K562 (cell line): ENCODE results near the gene NRM. TPM values are rescaled to one million over a fixed set of nuclear protein-coding genes. Genes with fewer than 3 reads are reported as not detected.

Experiments used
- AFF4 ChIP-seq: sonication (generic); formaldehyde crosslinking; IDR thresholded peaks from 2 replicates; pipeline ENCODE4 v1.8.0; 2023; ENCODE audit warnings: mild to moderate bottlenecking, missing genetic modification reagents
- ATF1 ChIP-seq, 2 experiments: fragments of 450-650 bp in 1 of 2; IDR thresholded peaks; 2 replicates each; pipeline ENCODE4 v1.6.1; 2016; ENCODE audit warnings: missing compliant biosample characterization in 1 of 2, missing genetic modification characterization in 1 of 2
- BRF1 ChIP-seq: IDR thresholded peaks from 3 replicates; pipeline ENCODE4 v1.6.1; 2011; ENCODE audit warnings: borderline replicate concordance, mild to moderate bottlenecking; ENCODE audit not compliant: insufficient read length; ENCODE audit errors: extremely low read depth
- CBX1 ChIP-seq: sonication (generic); IDR thresholded peaks from 2 replicates; pipeline ENCODE4 v1.6.1; 2016; ENCODE audit warnings: antibody characterized with exemption, low read depth, mild to moderate bottlenecking
- CSDE1 ChIP-seq, 2 experiments: fragments of 450-650 bp; IDR thresholded peaks; 2 replicates each; pipeline ENCODE4 v1.6.1; 2016; ENCODE audit warnings: mild to moderate bottlenecking in 1 of 2
- HCFC1 ChIP-seq: IDR thresholded peaks from 2 replicates; pipeline ENCODE4 v1.6.1; 2012; ENCODE audit warnings: low read depth, low read length, improper control_type of control experiment
- HOXB6 ChIP-seq: fragments of 250-450 bp; sonication (Bioruptor Pico); IDR thresholded peaks from 2 replicates; pipeline ENCODE4 v1.5.1; 2022; ENCODE audit warnings: mild to moderate bottlenecking, borderline replicate concordance
- LEF1 ChIP-seq: fragments of 450-650 bp; IDR thresholded peaks from 2 replicates; pipeline ENCODE4 v1.6.1; 2016; ENCODE audit warnings: mild to moderate bottlenecking
- MAZ ChIP-seq, 2 experiments: fragments of 450-650 bp in 1 of 2; sonication (generic) in 1 of 2; formaldehyde crosslinking; IDR thresholded peaks in 1 of 2; conservative IDR thresholded peaks in 1 of 2; 2 replicates each; pipeline versions ENCODE4 v1.4.0 to v1.5.0; 2020; ENCODE audit warnings: mild to moderate bottlenecking in 1 of 2, missing genetic modification reagents in 1 of 2
- NRF1 ChIP-seq, 2 experiments: fragments of 450-650 bp; IDR thresholded peaks in 1 of 2; conservative IDR thresholded peaks in 1 of 2; 2 replicates each; pipeline ENCODE4 v1.6.1; 2014; ENCODE audit warnings: mild to moderate bottlenecking in 2 of 2
- OTX1 ChIP-seq: fragments of 450-650 bp; formaldehyde crosslinking; IDR thresholded peaks from 2 replicates; pipeline ENCODE4 v1.4.0; 2022; ENCODE audit warnings: mild to moderate bottlenecking
- POLR2A ChIP-seq: fragments of 450-650 bp; conservative IDR thresholded peaks from 2 replicates; pipeline ENCODE4 v1.6.1; 2016
- POLR2G ChIP-seq: fragments of 200-400 bp; formaldehyde crosslinking; IDR thresholded peaks from 2 replicates; pipeline ENCODE4 v1.6.1; 2017; ENCODE audit warnings: low read depth, mild to moderate bottlenecking, antibody characterized with exemption, low read length, moderate library complexity
- PRPF4 ChIP-seq: fragments of 200-400 bp; formaldehyde crosslinking; IDR thresholded peaks from one replicate; pipeline ENCODE4 v1.6.1; 2017; ENCODE audit warnings: low read length, low read depth, mild to moderate bottlenecking; ENCODE audit not compliant: insufficient read depth, poor library complexity, severe bottlenecking
- RBM14 ChIP-seq: fragments of 200-400 bp; formaldehyde crosslinking; IDR thresholded peaks from 2 replicates; pipeline ENCODE4 v1.6.1; 2018; ENCODE audit warnings: low read depth, mild to moderate bottlenecking, low read length, moderate library complexity, borderline replicate concordance; ENCODE audit not compliant: insufficient read depth
- SUPT5H ChIP-seq: fragments of 450-650 bp; IDR thresholded peaks from 2 replicates; pipeline ENCODE4 v1.6.1; 2016
- USF1 ChIP-seq: sonication (generic); formaldehyde crosslinking; IDR thresholded peaks from 2 replicates; pipeline ENCODE4 v1.9.0; 2022; ENCODE audit warnings: mild to moderate bottlenecking, missing genetic modification reagents
- ZBED1 ChIP-seq: IDR thresholded peaks from 2 replicates; pipeline ENCODE4 v1.6.1; 2014
- ZFX ChIP-seq: sonication (generic); formaldehyde crosslinking; IDR thresholded peaks from 2 replicates; pipeline ENCODE4 v1.8.0; 2022; ENCODE audit warnings: mild to moderate bottlenecking, missing genetic modification reagents, moderate library complexity
- ZNF282 ChIP-seq: sonication (generic); formaldehyde crosslinking; IDR thresholded peaks from 2 replicates; pipeline ENCODE4 v1.8.1; 2023; ENCODE audit warnings: missing genetic modification reagents
- ZNF707 ChIP-seq: fragments of 250-450 bp; sonication (Bioruptor Pico); conservative IDR thresholded peaks from 2 replicates; pipeline ENCODE4 v1.8.0; 2022; ENCODE audit warnings: inconsistent platforms, mild to moderate bottlenecking, moderate library complexity
- polyA plus RNA-seq, 8 experiments: library from polyadenylated mRNA; depleted of rRNA in 4 of 8; stranded (reverse) in 5 of 8; unstranded in 3 of 8; fragments of >200 nt; fragmentation: Nextera tagmentation in 2 of 8; fragmentation: Illumina TruSeq in 1 of 8; extraction: Ambion mirVana in 2 of 8; extraction: Trizol in 1 of 8; gene quantifications; 2 replicates each; pipeline versions ENCODE4 v1.2.1 to v1.2.3, GENCODE V29; 2011 to 2014; ENCODE audit warnings: inconsistent platforms in 1 of 8, missing spikeins in 1 of 8
- total RNA-seq, 7 experiments: library from RNA; depleted of rRNA in 6 of 7; stranded (reverse); fragments of >200 nt in 6 of 7; fragmentation: Illumina TruSeq in 2 of 7; extraction: Trizol in 2 of 7; gene quantifications; 2 replicates each; pipeline versions ENCODE4 v1.2.1 to v1.2.3, GENCODE V29; 2011 to 2021; ENCODE audit warnings: low replicate concordance in 1 of 7

The NRM gene
- total and polyA plus RNA-seq, 9 of the 15 experiments (the other 6 are each of a cell fraction or from before 2014, with no cell fraction given), result 9.7 to 58.2 (median 18.1) TPM

- TF ChIP-seq AFF4 (CRISPR knock-in tag), result 0 out of 2 replicates have a peak, but pooled peaks have one; percentile 28
- no peak for TF ChIP-seq PRPF4
- peak; percentile 61 to 74; a peak in 3 of 4 replicates for TF ChIP-seq MAZ (CRISPR knock-in tag; conservative IDR thresholded peaks at IDR 0.05 in 1 of 2, IDR thresholded peaks at IDR 0.05 in 1 of 2)
- no peak for TF ChIP-seq ATF1 (CRISPR knock-in tag; IDR thresholded peaks at IDR 0.05)
- peak; percentile 65 for TF ChIP-seq ATF1 (tag; IDR thresholded peaks at IDR 0.05)
- TF ChIP-seq SUPT5H, result peak; percentile 85
- TF ChIP-seq RBM14, result 0 out of 2 replicates have a peak, but pooled peaks have one; percentile 89
- no peak for TF ChIP-seq BRF1
- peak; percentile 41; the same call in 1 of the 2 replicates for TF ChIP-seq HCFC1
- TF ChIP-seq USF1 (CRISPR knock-in tag), result peak; percentile 60
- TF ChIP-seq POLR2G, result peak; percentile 90
- TF ChIP-seq ZFX (CRISPR knock-in tag), result peak; percentile 96
- TF ChIP-seq ZNF282, result no peak
- peak; percentile 86 for TF ChIP-seq POLR2A
- no peak for TF ChIP-seq ZBED1
- no peak for TF ChIP-seq HOXB6 (CRISPR knock-in tag)
- peak; percentile 91 to 92 for TF ChIP-seq NRF1 (conservative IDR thresholded peaks at IDR 0.05 in 1 of 2, IDR thresholded peaks at IDR 0.05 in 1 of 2)
- TF ChIP-seq LEF1, result no peak; the same call in 1 of the 2 replicates
- TF ChIP-seq CBX1, result peak; percentile 55
- no peak for TF ChIP-seq ZNF707 (CRISPR knock-in tag)
- TF ChIP-seq OTX1 (CRISPR knock-in tag), result no peak
- no peak for TF ChIP-seq CSDE1 (IDR thresholded peaks at IDR 0.05)
Measured at GRCh38 chr6:30647242-30648116, 43.3 kb downstream of the NRM start (continued).
